Peyer's patch (tissue), 4 donors: Measurements from ENCODE around the gene GRID2IP. TPM values are rescaled to one million over a fixed set of nuclear protein-coding genes. Genes with fewer than 3 reads are reported as not detected.

Experiments
- DNase-seq, 3 donors: peaks; one replicate each; pipeline ENCODE4 v3.0.0-alpha.2; 2017 to 2019
- H3K27ac ChIP-seq, 4 donors: fragments of 200-600 bp; sonication (generic); one replicate each; pipeline ENCODE4 v1.5.1; 2016 to 2019
- H3K27me3 ChIP-seq, 2 donors: fragments of 200-600 bp; sonication (generic); one replicate each; pipeline ENCODE4 v1.5.1; 2019
- H3K36me3 ChIP-seq, 3 donors: fragments of 200-600 bp; sonication (generic); one replicate each; pipeline ENCODE4 v1.5.1; 2016 to 2019
- H3K4me1 ChIP-seq, 4 donors: fragments of 200-600 bp; sonication (generic); one replicate each; pipeline ENCODE4 v1.5.1; 2016 to 2019
- H3K4me3 ChIP-seq, 4 donors: fragments of 200-600 bp; sonication (generic); 1 replicate in 3 of 4; 2 replicates in 1 of 4; pipeline ENCODE4 v1.5.1; 2016 to 2019; ENCODE audit warnings: mild to moderate bottlenecking in 1 of 4
- H3K9me3 ChIP-seq, 4 donors: fragments of 200-600 bp; sonication (generic); one replicate each; pipeline ENCODE4 v1.5.1; 2016 to 2019; ENCODE audit warnings: mild to moderate bottlenecking in 1 of 4
- CTCF ChIP-seq, 6 experiments: fragments of 450-650 bp in 4 of 6; fragments of 200-600 bp in 2 of 6; sonication (generic) in 1 of 6; IDR thresholded peaks; one replicate each; pipeline ENCODE4 v1.5.1; 2017 to 2019; ENCODE audit warnings: antibody characterized with exemption in 6 of 6, mild to moderate bottlenecking in 3 of 6, moderate library complexity in 1 of 6
- POLR2A ChIP-seq, 2 donors: fragments of 450-650 bp; IDR thresholded peaks; one replicate each; pipeline ENCODE4 v1.5.1; 2017; ENCODE audit warnings: antibody characterized with exemption in 2 of 2, mild to moderate bottlenecking in 2 of 2, moderate library complexity in 2 of 2
- total RNA-seq, 4 donors: library from RNA; depleted of rRNA; stranded (reverse); fragments of >200 nt; gene quantifications; one replicate each; pipeline ENCODE4 v1.1.0, GENCODE V29; 2016

The GRID2IP gene
- total RNA-seq, 4 donors from 2014 or later: 0.40 to 0.95 (median 0.88) TPM; not detected in 1

GRCh38 chr7:6542368-6542767 lies 8.9 kb downstream of the GRID2IP start:
- DNase-seq: no peak
- H3K36me3 ChIP-seq: no peaks in the 10 kb centered on the region
- H3K4me1 ChIP-seq: no peaks in the 10 kb centered on the region
- TF ChIP-seq CTCF (IDR thresholded peaks at IDR 0.05): no peak
- no peak for TF ChIP-seq POLR2A (IDR thresholded peaks at IDR 0.05)
- H3K27ac ChIP-seq: no peak overlapping the region
- H3K9me3 ChIP-seq: no peaks in the 10 kb centered on the region
- H3K27me3 ChIP-seq: no peaks in the 10 kb centered on the region
- no peak overlapping the region for H3K4me3 ChIP-seq

GRCh38 chr7:6536262-6537260 lies 14.7 kb downstream of the GRID2IP start:
- Histone ChIP-seq H3K36me3 (no peaks in the 10 kb centered on the region), H3K27ac (no peak overlapping the region), H3K4me1 (peaks cover 0 to 9% (median 4%) of the 10 kb centered on the region in 4 donors), H3K9me3 (no peaks in the 10 kb centered on the region), H3K4me3 (peak overlapping the region in 3 of 4 donors; percentile 21 to 37 (median 29)), H3K27me3 (peaks cover 0 to 1% of the 10 kb centered on the region in 2 donors)
- DNase-seq: no peak
- TF ChIP-seq POLR2A (IDR thresholded peaks at IDR 0.05) (no peak), CTCF (IDR thresholded peaks at IDR 0.05) (no peak)

- no peak for TF ChIP-seq CTCF (IDR thresholded peaks at IDR 0.05)
- TF ChIP-seq POLR2A (IDR thresholded peaks at IDR 0.05): no peak
- Histone ChIP-seq H3K36me3 (no peaks in the 10 kb centered on the region), H3K4me3 (no peak overlapping the region), H3K27ac (no peak overlapping the region), H3K9me3 (no peaks in the 10 kb centered on the region), H3K4me1 (peaks cover 0 to 19% (median 7%) of the 10 kb centered on the region in 4 donors), H3K27me3 (peaks cover 0 to 12% of the 10 kb centered on the region in 2 donors)
- DNase-seq: peak in 1 of 3 donors; percentile 47
Observed at GRCh38 chr7:6533893-6534495, 17.3 kb downstream of the GRID2IP start.

- TF ChIP-seq POLR2A (IDR thresholded peaks at IDR 0.05) (no peak), CTCF (IDR thresholded peaks at IDR 0.05) (no peak)
- H3K27me3 ChIP-seq: peaks cover 0 to 12% of the 10 kb centered on the region in 2 donors
Observed at GRCh38 chr7:6532516-6532915, 18.7 kb downstream of the GRID2IP start.

GRCh38 chr7:6531492-6532279 lies 19.6 kb downstream of the GRID2IP start:
- DNase-seq: no peak
- Histone ChIP-seq H3K9me3 (no peaks in the 10 kb centered on the region), H3K36me3 (no peaks in the 10 kb centered on the region), H3K4me3 (peak overlapping the region; percentile 40 to 55 (median 50)), H3K27me3 (peaks cover 0 to 12% of the 10 kb centered on the region in 2 donors), H3K27ac (peak overlapping the region in 1 of 4 donors; percentile 42), H3K4me1 (peaks cover 0 to 21% (median 9%) of the 10 kb centered on the region in 4 donors)
- TF ChIP-seq POLR2A (IDR thresholded peaks at IDR 0.05) (no peak), CTCF (IDR thresholded peaks at IDR 0.05) (no peak)

More at GRCh38 chr7:6532516-6532915, 18.7 kb downstream of the GRID2IP start:
- H3K27ac ChIP-seq: no peak overlapping the region
- H3K36me3 ChIP-seq: no peaks in the 10 kb centered on the region
- no peak overlapping the region for H3K4me3 ChIP-seq
- H3K9me3 ChIP-seq: no peaks in the 10 kb centered on the region
- no peak for DNase-seq
- peaks cover 0 to 19% (median 7%) of the 10 kb centered on the region in 4 donors for H3K4me1 ChIP-seq
